MM.1S (cell line): ENCODE results near the gene ADAMTS7.
A peak's percentile ranks its signal among the peaks of the same experiment; 100 is the strongest.
"Not testable (repeated sequence)": the region's sequence is repeated elsewhere in the genome, so short reads cannot be mapped to it uniquely, and the experiment has no call there.

Experiments
- DNase-seq: peaks from one replicate; pipeline ENCODE4 v3.0.0-alpha.2; 2015
- H2AFZ ChIP-seq: fragments of 300-600 bp; sonication (generic); 2 replicates; pipeline ENCODE4 v1.6.0; 2016; ENCODE audit warnings: antibody characterized with exemption, low read length
- H3F3A ChIP-seq: fragments of 300-600 bp; sonication (generic); 2 replicates; pipeline ENCODE4 v1.6.1; 2016; ENCODE audit warnings: mild to moderate bottlenecking, antibody characterized with exemption, low read length, moderate library complexity, mixed read lengths; ENCODE audit not compliant: insufficient read depth
- H3K27ac ChIP-seq: fragments of 300-600 bp; sonication (generic); 2 replicates; pipeline ENCODE4 v1.5.1; 2016; ENCODE audit warnings: mild to moderate bottlenecking, low read length
- H3K27me3 ChIP-seq: fragments of 300-600 bp; sonication (generic); replicated peaks from 2 replicates; pipeline ENCODE4 v1.6.0; 2016; ENCODE audit warnings: low read length; ENCODE audit not compliant: insufficient read depth
- H3K36me3 ChIP-seq: fragments of 300-600 bp; sonication (generic); replicated peaks from 2 replicates; pipeline ENCODE4 v1.6.1; 2016; ENCODE audit warnings: mild to moderate bottlenecking, low read length, mixed read lengths; ENCODE audit not compliant: insufficient read depth
- H3K4me1 ChIP-seq: fragments of 300-600 bp; sonication (generic); 2 replicates; pipeline ENCODE4 v1.6.1; 2016; ENCODE audit warnings: low read length, mixed read lengths
- H3K4me2 ChIP-seq: fragments of 300-600 bp; sonication (generic); 2 replicates; pipeline ENCODE4 v1.6.0; 2016; ENCODE audit warnings: low read depth, low read length
- H3K4me3 ChIP-seq: fragments of 300-600 bp; sonication (generic); 2 replicates; pipeline ENCODE4 v1.5.1; 2016; ENCODE audit warnings: low read length, mixed read lengths
- H3K79me2 ChIP-seq: fragments of 300-600 bp; sonication (generic); 2 replicates; pipeline ENCODE4 v1.6.1; 2016; ENCODE audit warnings: mixed run types, low read length, mixed read lengths
- H3K9ac ChIP-seq: fragments of 300-600 bp; sonication (generic); 2 replicates; pipeline ENCODE4 v1.6.1; 2016; ENCODE audit warnings: low read length, mixed read lengths
- H3K9me2 ChIP-seq: fragments of 300-600 bp; sonication (generic); replicated peaks from 2 replicates; pipeline ENCODE4 v1.6.1; 2016; ENCODE audit warnings: mild to moderate bottlenecking, low read length, mixed read lengths; ENCODE audit not compliant: insufficient read depth
- H3K9me3 ChIP-seq: fragments of 300-600 bp; sonication (generic); replicated peaks from 2 replicates; pipeline ENCODE4 v1.6.1; 2016; ENCODE audit warnings: mild to moderate bottlenecking, low read length, mixed read lengths; ENCODE audit not compliant: insufficient read depth
- H4K20me1 ChIP-seq: fragments of 300-600 bp; sonication (generic); 2 replicates; pipeline ENCODE4 v1.6.1; 2016; ENCODE audit warnings: mild to moderate bottlenecking, low read length, moderate library complexity, mixed read lengths; ENCODE audit not compliant: insufficient read depth
- EZH2phosphoT487 ChIP-seq: fragments of 300-600 bp; sonication (generic); IDR thresholded peaks from 2 replicates; pipeline ENCODE4 v1.6.1; 2018; ENCODE audit warnings: antibody characterized with exemption, low read length
- TF ChIP-seq, protein P1 (sequence below): fragments of 300-600 bp; sonication (generic); IDR thresholded peaks from 2 replicates; pipeline ENCODE4 v1.5.1; 2016; ENCODE audit warnings: antibody characterized with exemption, low read length, mixed read lengths

Gene ADAMTS7

DNA sequence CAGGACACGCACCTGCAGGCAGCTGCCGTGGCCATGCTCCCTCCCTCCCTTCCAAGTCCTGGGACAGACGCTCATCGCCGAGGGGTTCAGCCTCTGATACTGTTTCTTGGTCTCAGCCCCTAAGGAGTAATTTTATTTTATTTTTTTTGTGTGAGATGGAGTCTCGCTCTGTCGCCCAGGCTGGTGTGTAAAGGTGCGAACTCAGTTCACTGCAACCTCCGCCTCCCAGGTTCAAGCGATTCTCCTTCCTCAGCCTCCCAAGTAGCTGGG lies 53.7 kb downstream of the ADAMTS7 start:
- DNase-seq: no peak
- Histone ChIP-seq H4K20me1 (no peaks in the 10 kb centered on the region), H3K79me2 (no peaks in the 10 kb centered on the region), H2AFZ (no peak overlapping the region), H3K9ac (no peak overlapping the region), H3K9me3 (no peaks in the 10 kb centered on the region), H3K4me2 (no peak overlapping the region), H3K4me1 (no peaks in the 10 kb centered on the region), H3K27ac (no peak overlapping the region), H3K4me3 (no peak overlapping the region), H3K27me3 (no peaks in the 10 kb centered on the region), H3K9me2 (no peaks in the 10 kb centered on the region), H3F3A (no peaks in the 10 kb centered on the region), H3K36me3 (no peaks in the 10 kb centered on the region)
- TF ChIP-seq, protein P1, sequence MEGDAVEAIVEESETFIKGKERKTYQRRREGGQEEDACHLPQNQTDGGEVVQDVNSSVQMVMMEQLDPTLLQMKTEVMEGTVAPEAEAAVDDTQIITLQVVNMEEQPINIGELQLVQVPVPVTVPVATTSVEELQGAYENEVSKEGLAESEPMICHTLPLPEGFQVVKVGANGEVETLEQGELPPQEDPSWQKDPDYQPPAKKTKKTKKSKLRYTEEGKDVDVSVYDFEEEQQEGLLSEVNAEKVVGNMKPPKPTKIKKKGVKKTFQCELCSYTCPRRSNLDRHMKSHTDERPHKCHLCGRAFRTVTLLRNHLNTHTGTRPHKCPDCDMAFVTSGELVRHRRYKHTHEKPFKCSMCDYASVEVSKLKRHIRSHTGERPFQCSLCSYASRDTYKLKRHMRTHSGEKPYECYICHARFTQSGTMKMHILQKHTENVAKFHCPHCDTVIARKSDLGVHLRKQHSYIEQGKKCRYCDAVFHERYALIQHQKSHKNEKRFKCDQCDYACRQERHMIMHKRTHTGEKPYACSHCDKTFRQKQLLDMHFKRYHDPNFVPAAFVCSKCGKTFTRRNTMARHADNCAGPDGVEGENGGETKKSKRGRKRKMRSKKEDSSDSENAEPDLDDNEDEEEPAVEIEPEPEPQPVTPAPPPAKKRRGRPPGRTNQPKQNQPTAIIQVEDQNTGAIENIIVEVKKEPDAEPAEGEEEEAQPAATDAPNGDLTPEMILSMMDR: no peak
- no peak for TF ChIP-seq EZH2phosphoT487

DNA sequence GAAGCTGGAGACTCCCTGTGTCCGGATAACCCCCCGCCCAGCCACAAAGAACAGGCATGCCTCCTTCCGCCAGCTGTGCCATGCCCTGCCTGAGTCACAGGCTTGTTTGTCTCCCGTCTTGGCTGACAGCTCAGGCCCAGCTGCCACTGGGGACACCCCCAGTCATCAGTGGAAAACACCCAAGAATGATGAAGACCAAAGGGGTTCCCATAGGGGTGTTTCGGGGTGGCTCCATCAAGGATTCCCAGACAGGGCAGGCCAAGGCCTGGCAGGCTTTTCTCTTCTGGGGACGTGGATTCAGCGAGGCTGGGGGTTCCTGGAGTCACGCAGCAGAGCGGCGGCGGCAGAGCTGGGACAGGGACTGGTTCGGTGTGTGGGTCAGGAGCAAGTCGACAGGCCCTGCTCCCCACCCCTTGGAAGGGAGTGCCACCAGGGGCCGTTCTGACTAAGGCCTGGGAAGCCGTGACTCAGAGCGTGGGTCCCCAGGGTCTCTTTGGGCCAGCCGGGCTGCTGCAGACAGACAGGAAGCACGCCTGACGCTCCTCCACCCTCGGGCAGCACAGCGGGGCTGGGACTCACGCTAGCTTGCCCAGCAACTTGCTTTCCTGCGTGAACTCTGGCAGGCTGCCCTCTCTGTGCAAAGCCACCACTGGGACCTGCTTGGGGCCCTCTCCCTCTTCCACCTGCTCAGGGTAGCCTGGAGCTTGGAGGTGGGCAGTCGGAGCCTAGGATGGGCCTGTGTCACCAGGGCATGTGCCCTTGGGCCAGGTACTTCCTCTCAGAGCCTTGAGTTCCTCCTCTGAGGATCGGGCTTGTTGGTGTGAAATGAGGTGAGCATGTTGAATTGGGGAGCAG lies 54.3 kb downstream of the ADAMTS7 start:
- H3K4me1 ChIP-seq: not testable (repeated sequence)

DNA sequence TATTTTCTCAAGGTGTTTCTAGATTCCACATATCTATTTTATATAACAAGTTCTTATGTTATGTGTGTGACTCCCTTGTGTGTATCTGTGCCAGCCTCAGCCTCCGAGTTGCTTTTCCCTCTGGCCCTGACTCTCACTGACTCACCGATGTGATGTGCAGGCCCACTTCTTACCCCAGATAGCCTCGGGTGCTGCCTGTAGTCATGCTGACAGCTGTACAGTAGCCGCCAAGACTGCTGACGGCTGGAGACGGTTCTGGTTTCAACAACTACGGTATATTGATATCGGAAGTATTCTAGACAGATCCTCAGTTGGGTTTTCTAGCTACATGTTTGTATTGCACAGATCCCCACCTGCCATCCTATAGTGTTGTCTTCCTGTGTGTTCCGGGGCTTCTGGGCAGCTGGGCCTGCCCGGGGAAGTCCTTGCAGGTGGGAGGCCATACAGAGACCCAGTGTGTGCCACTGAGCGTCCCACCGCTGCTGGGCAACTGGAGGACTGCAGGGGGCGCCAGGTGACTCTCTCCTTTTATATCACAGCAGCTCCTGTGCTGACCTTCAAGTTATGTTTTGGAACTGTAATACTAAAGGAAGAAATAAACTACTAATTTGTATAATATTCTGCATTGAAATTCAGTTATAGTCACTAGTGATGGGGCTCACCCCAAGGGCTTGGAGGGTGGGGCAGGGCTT lies 55.2 kb downstream of the ADAMTS7 start:
- DNase-seq: peak; percentile 26
- not testable (repeated sequence) for H3K36me3 ChIP-seq, H3K4me2 ChIP-seq, H3K9me3 ChIP-seq, H3K9me2 ChIP-seq, H3K27me3 ChIP-seq, H3K27ac ChIP-seq, H3K4me3 ChIP-seq, H3K4me1 ChIP-seq, H2AFZ ChIP-seq, H4K20me1 ChIP-seq, H3F3A ChIP-seq, H3K79me2 ChIP-seq, H3K9ac ChIP-seq
- TF ChIP-seq, protein P1: peak; percentile 21; the same call in 1 of the 2 replicates

More for the DNA sequence above, 54.3 kb downstream of the ADAMTS7 start:
- H3K4me3 ChIP-seq, H3K4me2 ChIP-seq, H3K27me3 ChIP-seq, H3F3A ChIP-seq, H2AFZ ChIP-seq, H3K36me3 ChIP-seq, H3K27ac ChIP-seq, DNase-seq, H4K20me1 ChIP-seq, H3K9ac ChIP-seq, H3K9me2 ChIP-seq, H3K9me3 ChIP-seq, H3K79me2 ChIP-seq: not testable (repeated sequence)

DNA sequence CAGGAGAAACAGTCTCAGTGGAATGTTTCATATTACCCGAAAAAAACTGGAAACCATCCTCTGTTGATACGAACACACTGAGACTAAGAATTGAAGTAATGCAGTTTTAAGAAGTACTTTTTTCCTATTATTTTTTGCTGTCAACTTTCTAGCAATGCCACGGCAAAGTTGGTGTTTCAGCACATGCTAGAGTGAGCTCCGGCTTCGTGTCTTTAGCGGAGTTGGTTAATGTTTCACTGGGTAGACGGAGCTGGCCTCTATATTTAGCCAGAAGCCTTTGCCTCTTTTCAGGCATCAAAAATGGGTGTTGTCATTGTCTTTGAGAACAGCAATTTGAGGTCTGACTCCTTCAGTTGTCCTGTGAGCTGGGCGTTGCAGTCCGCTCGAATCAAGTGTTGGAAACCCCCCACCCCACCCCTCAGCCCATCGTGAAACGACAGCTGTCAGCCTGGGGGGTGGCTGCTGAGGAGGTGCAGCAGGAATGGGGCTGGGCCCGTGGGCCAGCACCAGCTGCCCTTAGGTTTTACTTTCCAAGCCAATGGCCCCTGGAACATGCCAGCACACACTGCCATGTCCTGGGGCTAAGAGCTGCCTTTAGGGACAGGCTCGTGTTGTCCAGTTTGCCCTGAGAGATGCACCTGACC lies 56.5 kb downstream of the ADAMTS7 start:
- not testable (repeated sequence) for H3K79me2 ChIP-seq, H3K27me3 ChIP-seq, H4K20me1 ChIP-seq, H3F3A ChIP-seq, H3K36me3 ChIP-seq, H3K4me3 ChIP-seq, H3K27ac ChIP-seq, H3K4me2 ChIP-seq, H3K9me2 ChIP-seq, H3K9ac ChIP-seq, DNase-seq, H2AFZ ChIP-seq, H3K9me3 ChIP-seq, H3K4me1 ChIP-seq

DNA sequence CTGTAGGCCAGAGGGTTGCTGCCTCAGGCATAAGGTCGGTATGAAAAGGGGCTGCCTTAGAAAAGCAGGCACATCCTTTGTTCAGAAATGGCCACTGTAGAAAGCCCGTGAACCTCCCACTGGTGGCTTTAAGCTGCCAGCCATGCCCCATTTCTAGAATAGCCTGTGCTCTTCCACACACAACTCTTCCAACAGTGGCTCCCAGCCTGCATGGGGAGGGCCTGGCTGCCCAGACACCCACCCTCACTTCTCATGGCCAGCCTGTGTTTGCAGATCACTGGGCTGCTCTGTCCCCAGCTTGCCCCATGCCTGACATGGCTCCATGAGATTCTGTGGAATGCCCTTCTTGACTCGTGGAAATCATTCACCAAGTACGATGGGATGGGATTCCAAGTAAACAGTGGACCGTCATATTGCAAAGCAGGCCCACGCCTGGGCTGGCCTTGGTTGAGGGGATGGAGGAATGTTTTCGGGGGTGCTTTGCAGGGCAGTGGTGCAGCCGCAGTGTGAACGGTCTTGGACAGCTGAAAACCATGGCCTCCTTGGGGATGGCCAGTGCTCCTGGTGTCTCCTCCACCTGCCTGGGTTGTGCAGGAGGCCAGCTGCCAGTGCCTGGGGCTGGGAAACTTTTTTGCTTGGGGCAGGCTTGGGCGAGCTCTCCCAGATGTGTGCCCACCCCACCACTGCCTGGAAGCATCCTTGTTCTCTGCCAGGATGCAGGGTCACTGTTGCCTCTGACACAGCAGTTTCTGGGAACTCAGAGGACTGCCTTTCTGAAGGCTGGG lies 57.3 kb downstream of the ADAMTS7 start:
- not testable (repeated sequence) for H4K20me1 ChIP-seq, H3K27me3 ChIP-seq, H2AFZ ChIP-seq, H3K36me3 ChIP-seq, H3K9me3 ChIP-seq, H3K27ac ChIP-seq, H3K4me1 ChIP-seq, H3K4me3 ChIP-seq, H3K9me2 ChIP-seq, H3K4me2 ChIP-seq, H3F3A ChIP-seq, DNase-seq, H3K9ac ChIP-seq, H3K79me2 ChIP-seq

DNA sequence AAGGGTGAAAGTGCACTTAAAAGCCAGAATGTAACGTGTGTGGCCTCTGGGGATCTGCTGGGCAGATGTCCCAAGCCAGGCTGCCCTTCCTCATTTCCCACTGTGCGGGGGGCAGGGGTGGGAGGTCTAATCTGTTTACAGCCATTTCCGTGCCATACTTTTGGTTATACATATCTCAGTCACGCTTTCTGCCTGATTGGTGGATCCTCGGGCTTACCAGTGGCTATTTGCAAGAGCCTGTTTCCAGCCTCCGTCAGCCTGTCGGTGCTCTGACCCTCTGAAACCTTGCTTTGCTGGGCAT lies 58.0 kb downstream of the ADAMTS7 start:
- not testable (repeated sequence) for H4K20me1 ChIP-seq, H3K4me1 ChIP-seq, H3K79me2 ChIP-seq, H3K36me3 ChIP-seq, H3K9ac ChIP-seq, DNase-seq, H3K9me2 ChIP-seq, H3F3A ChIP-seq, H3K4me2 ChIP-seq, H2AFZ ChIP-seq, H3K27me3 ChIP-seq, H3K9me3 ChIP-seq, H3K4me3 ChIP-seq, H3K27ac ChIP-seq
